Measurements from ENCODE around the gene PLD6. TPM values are rescaled to one million over a fixed set of nuclear protein-coding genes. Genes with fewer than 3 reads are reported as not detected.
"Not testable (repeated sequence)": the region's sequence is repeated elsewhere in the genome, so short reads cannot be mapped to it uniquely, and the experiment has no call there.

The PLD6 gene
- total RNA-seq, result 10 to 100 TPM; 13.2 to 15.3 TPM
- total RNA-seq, result 9.0 to 22.8 reads per million in 2 donors

- H3K9me3 ChIP-seq (ENCODE audit: control insufficient read depth, low read length, poor library complexity, severe bottlenecking), result no peaks in the 10 kb centered on the region
- Mint-ChIP-seq H3K4me1 (peaks cover 24% of the 10 kb centered on the region), H3K4me3 (peak within 1 kb of the TSS; percentile 90), H3K36me3 (ENCODE audit: low read depth) (peaks cover 3% of the 10 kb centered on the region), H3K27ac (peak within 1 kb of the TSS; percentile 95), H3K27me3 (no peaks in the 10 kb centered on the region)
- ATAC-seq, result peak; percentile 81
- peak; percentile 95 to 96 (median 95) for DNase-seq
Measured at GRCh38 chr17:17206124-17206912, at the start of gene PLD6. PLD6 (minus strand) TSS chr17:17206333; CDS start chr17:17206286, 47 bp downstream.

DNA sequence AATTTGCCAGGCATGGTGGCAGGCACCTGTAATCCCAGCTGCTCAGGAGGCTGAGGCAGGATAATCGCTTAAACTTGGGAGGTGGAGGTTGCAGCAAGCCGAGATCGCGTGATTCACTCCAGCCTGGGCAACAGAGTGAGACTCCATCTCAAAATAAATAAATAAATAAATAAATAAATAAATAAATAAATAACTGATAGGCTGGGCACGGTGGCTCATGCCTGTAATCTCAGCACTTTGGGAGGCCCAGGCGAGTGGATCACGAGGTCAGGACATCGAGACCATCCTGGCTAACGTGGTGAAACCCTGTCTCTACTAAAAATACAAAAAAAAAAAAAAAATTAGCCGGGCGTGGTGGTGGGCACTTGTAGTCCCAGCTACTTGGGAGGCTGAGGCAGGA lies 49.6 kb upstream of the PLD6 start:
- not testable (repeated sequence) for DNase-seq; H3K9me3 ChIP-seq (ENCODE audit: control insufficient read depth, low read length, poor library complexity, severe bottlenecking); H3K4me3 Mint-ChIP-seq; H3K36me3 Mint-ChIP-seq (ENCODE audit: low read depth); H3K27me3 Mint-ChIP-seq; ATAC-seq; H3K4me1 Mint-ChIP-seq; H3K27ac Mint-ChIP-seq

DNA sequence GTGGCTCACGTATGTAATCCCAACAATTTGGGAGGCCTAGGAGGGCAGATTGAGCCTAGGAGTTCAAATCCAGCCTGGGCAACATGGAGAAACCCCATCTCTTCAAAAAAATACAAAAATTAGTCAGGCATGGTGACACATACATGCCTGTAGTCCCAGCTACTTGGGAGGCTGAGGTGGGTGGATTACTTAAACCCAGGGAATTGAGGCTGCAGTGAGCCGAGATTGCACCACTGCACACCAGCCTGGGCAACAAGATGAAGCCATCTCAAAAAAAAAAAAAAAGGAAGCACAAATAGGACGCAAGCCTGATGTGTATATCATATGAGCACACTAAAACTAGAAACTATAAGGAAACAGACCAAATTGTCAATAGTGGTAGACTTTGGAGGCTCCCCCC lies 47.9 kb upstream of the PLD6 start:
- peaks cover 6% of the 10 kb centered on the region for H3K4me1 Mint-ChIP-seq
- no peaks in the 10 kb centered on the region for H3K9me3 ChIP-seq (ENCODE audit: control insufficient read depth, low read length, poor library complexity, severe bottlenecking)
- no peak overlapping the region for H3K27ac Mint-ChIP-seq
- no peak for DNase-seq
- no peak for ATAC-seq
- peaks cover 7% of the 10 kb centered on the region for H3K36me3 Mint-ChIP-seq (ENCODE audit: low read depth)
- no peak overlapping the region for H3K4me3 Mint-ChIP-seq
- no peaks in the 10 kb centered on the region for H3K27me3 Mint-ChIP-seq

GRCh38 chr17:17253406-17253805 lies 47.3 kb upstream of the PLD6 start:
- no peak for ATAC-seq
- peaks cover 6% of the 10 kb centered on the region for H3K4me1 Mint-ChIP-seq
- DNase-seq, result no peak
- H3K4me3 Mint-ChIP-seq, result no peak overlapping the region
- no peaks in the 10 kb centered on the region for H3K9me3 ChIP-seq (ENCODE audit: control insufficient read depth, low read length, poor library complexity, severe bottlenecking)
- peaks cover 4% of the 10 kb centered on the region for H3K36me3 Mint-ChIP-seq (ENCODE audit: low read depth)
- H3K27me3 Mint-ChIP-seq, result no peaks in the 10 kb centered on the region
- peak overlapping the region; percentile 51 for H3K27ac Mint-ChIP-seq

DNA sequence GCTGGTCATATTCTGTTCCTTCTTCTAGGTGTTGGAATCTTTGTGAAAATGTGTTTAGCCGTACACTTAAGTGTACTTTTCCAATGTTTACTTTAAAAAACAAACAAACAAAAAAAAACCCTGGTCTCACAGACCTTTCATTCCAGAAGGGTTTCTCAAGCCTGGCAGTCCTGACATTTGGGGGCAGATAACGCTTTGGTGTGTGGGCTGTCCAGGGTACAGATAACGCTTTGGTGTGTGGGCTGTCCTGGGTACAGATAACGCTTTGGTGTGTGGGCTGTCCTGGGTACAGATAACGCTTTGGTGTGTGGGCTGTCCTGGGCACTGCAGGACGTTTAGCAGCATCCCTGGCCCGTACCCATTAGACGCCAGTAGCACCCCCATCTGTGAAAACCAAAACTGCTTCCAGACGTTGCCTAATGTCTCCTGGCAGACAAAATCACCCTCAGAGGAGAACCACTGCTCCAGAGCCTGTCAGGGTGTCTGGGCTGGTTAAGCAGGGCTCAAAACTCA lies 46.1 kb upstream of the PLD6 start:
- H3K27ac Mint-ChIP-seq, result no peak overlapping the region
- H3K4me3 Mint-ChIP-seq, result no peak overlapping the region
- no peak for DNase-seq
- H3K4me1 Mint-ChIP-seq, result peaks cover 7% of the 10 kb centered on the region
- no peak for ATAC-seq
- no peaks in the 10 kb centered on the region for H3K36me3 Mint-ChIP-seq (ENCODE audit: low read depth)
- H3K27me3 Mint-ChIP-seq, result no peaks in the 10 kb centered on the region
- H3K9me3 ChIP-seq (ENCODE audit: control insufficient read depth, low read length, poor library complexity, severe bottlenecking), result no peaks in the 10 kb centered on the region

DNA sequence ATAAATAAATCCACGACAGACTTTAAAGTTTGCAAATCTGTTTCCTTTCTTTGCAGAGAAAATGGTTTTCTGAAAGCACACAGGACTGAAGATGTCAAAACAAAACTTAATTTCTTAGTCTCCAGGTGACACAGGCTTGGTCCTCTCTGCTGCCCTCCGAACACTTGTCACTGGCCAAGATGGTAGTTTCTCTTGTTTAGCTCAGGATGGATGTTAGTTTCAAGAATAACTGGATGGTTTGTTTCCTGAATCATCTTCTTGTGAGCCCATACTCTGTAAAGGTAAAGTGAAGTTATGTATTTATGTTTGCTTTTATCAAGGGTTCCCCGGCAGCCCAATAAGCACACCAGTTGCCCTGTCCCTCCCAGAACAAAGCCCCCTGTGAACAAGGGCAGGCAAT lies 40.7 kb upstream of the PLD6 start:
- Mint-ChIP-seq H3K4me3 (no peak overlapping the region), H3K27ac (no peak overlapping the region), H3K27me3 (no peaks in the 10 kb centered on the region), H3K4me1 (peaks cover 2% of the 10 kb centered on the region), H3K36me3 (ENCODE audit: low read depth) (no peaks in the 10 kb centered on the region)
- no peaks in the 10 kb centered on the region for H3K9me3 ChIP-seq (ENCODE audit: control insufficient read depth, low read length, poor library complexity, severe bottlenecking)
- ATAC-seq, result no peak
- no peak for DNase-seq

DNA sequence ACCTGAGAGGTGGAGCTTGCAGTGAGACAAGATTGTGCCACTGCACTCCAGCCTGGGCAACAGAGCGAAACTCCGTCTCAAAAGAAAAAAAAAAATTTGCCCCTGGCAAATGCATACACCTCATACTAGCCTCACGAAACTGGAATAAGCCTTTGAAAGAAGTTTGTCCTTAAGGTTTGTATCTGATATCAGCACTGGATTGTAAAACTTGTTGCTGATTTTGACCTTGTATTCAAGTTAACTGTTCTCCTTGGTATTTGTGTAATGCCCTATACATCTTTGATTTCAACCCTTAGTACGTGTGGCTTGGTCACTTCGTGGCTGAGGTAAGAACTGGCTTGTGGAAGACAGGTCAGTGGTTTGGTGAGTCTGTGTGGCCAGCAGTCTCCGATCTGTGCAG lies 37.0 kb upstream of the PLD6 start:
- ATAC-seq (no peak), DNase-seq (no peak)
- Mint-ChIP-seq H3K4me1 (peaks cover 3% of the 10 kb centered on the region), H3K36me3 (ENCODE audit: low read depth) (no peaks in the 10 kb centered on the region), H3K4me3 (peak overlapping the region; percentile 15), H3K27me3 (no peaks in the 10 kb centered on the region), H3K27ac (no peak overlapping the region)
- H3K9me3 ChIP-seq (ENCODE audit: control insufficient read depth, low read length, poor library complexity, severe bottlenecking), result no peaks in the 10 kb centered on the region

DNA sequence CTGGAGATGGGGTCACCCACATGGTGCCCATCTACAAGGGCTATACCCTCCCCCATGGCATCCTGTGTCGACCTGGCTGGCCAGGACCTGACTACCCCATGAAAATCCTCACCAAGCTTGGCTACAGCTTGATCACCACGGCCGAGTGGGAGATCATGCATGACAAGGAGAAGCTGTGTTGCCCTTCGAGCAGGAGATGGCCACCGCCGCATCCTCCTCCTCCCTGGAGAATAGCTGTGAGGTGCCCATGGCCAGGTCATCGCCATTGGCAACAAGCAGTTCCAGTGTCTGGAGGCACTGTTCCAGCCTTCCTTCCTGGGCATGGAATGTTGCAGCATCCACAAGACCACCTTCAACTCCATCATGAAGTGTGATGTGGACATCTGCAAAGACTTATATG lies 36.1 kb upstream of the PLD6 start:
- Mint-ChIP-seq H3K4me1 (peaks cover 5% of the 10 kb centered on the region), H3K27ac (no peak overlapping the region), H3K36me3 (ENCODE audit: low read depth) (no peaks in the 10 kb centered on the region), H3K4me3 (no peak overlapping the region), H3K27me3 (no peaks in the 10 kb centered on the region)
- DNase-seq, result no peak
- H3K9me3 ChIP-seq (ENCODE audit: control insufficient read depth, low read length, poor library complexity, severe bottlenecking), result no peaks in the 10 kb centered on the region
- ATAC-seq, result no peak

- DNase-seq, result no peak
- Mint-ChIP-seq H3K36me3 (ENCODE audit: low read depth) (no peaks in the 10 kb centered on the region), H3K27ac (peak overlapping the region; percentile 16), H3K4me3 (no peak overlapping the region), H3K27me3 (no peaks in the 10 kb centered on the region), H3K4me1 (peaks cover 7% of the 10 kb centered on the region)
- no peaks in the 10 kb centered on the region for H3K9me3 ChIP-seq (ENCODE audit: control insufficient read depth, low read length, poor library complexity, severe bottlenecking)
- ATAC-seq, result no peak
Measured at GRCh38 chr17:17241656-17242055, 35.5 kb upstream of the PLD6 start.

DNA sequence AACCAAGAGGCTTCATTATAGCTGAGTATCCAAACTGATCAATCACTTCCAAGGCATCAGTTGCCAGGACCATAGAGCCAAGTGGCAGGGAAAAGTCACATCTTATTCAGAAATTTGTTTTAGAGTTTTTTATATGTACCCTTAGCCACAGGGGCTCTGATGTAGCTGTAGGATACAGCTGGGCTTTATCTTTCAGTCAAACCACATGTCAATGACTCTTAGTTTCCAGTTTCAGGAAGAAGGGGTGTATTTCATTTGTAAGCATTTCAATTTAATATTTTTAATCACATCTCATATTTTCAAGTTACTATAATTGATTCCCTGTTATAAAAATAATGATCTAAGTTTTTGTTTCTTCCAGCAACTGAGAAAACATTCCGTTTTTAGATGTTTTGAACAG lies 33.7 kb upstream of the PLD6 start:
- DNase-seq (no peak), ATAC-seq (no peak)
- Mint-ChIP-seq H3K27ac (no peak overlapping the region), H3K27me3 (no peaks in the 10 kb centered on the region), H3K4me1 (peaks cover 22% of the 10 kb centered on the region), H3K4me3 (no peak overlapping the region), H3K36me3 (ENCODE audit: low read depth) (no peaks in the 10 kb centered on the region)
- H3K9me3 ChIP-seq (ENCODE audit: control insufficient read depth, low read length, poor library complexity, severe bottlenecking), result no peaks in the 10 kb centered on the region

DNA sequence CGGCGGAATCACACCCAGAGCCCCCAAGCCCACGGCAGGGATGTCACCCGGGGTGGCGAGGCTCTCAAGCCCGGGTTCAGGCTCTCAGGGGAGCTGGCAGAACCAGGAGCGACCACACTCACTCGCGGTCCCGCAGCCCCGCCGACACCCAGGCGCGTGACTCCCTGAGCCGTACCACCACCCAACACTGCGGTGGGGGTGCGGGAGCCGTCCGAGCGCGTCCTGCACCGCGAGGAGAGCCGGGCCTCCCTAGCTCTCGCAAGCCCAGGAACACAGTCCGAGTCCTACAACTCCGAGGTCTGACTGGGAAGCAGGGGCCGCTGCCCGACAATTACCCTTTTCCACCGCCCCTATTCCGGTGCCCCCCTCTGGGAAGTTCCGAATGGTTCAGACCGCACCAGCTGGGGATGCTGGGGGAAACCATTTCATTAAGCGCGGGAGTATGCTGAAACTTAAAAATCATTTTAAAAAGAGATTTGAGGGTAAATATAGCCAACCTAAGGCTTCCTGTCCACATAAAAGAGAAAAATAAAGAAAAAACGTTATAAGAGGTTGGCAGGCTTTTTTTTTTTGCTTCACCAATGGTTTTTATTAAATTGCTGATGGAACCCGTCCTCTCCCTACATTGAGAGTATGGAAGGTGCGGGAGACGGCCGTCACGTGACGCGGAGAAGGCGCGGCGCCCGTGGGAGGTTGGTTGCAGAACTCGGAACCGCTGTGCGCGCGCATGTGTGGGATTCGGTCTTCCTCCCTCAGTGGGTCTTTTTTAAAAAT lies 31.1 kb upstream of the PLD6 start, which contains the start of gene FLCN:
FLCN (minus strand) TSS at position 143 of the 774 bp plus-strand sequence. CDS start 9,031 bp downstream, outside the sequence.
- ATAC-seq (peak; percentile 94), DNase-seq (peak; percentile 79 to 87 (median 85))
- peak within 1 kb of the TSS; percentile 96 for H3K4me3 Mint-ChIP-seq
- peaks cover 22% of the 10 kb centered on the region for H3K4me1 Mint-ChIP-seq
- H3K27me3 Mint-ChIP-seq, result no peaks in the 10 kb centered on the region
- H3K36me3 Mint-ChIP-seq (ENCODE audit: low read depth), result no peaks in the 10 kb centered on the region
- H3K9me3 ChIP-seq (ENCODE audit: control insufficient read depth, low read length, poor library complexity, severe bottlenecking), result no peaks in the 10 kb centered on the region
- peak within 1 kb of the TSS; percentile 98 for H3K27ac Mint-ChIP-seq

GRCh38 chr17:17236295-17237025 lies 30.3 kb upstream of the PLD6 start:
- no peaks in the 10 kb centered on the region for H3K9me3 ChIP-seq (ENCODE audit: control insufficient read depth, low read length, poor library complexity, severe bottlenecking)
- ATAC-seq (peak; percentile 2), DNase-seq (no peak)
- Mint-ChIP-seq H3K36me3 (ENCODE audit: low read depth) (no peaks in the 10 kb centered on the region), H3K27ac (peak overlapping the region; percentile 98), H3K4me1 (peaks cover 24% of the 10 kb centered on the region), H3K27me3 (no peaks in the 10 kb centered on the region), H3K4me3 (peak overlapping the region; percentile 96)
